Neural progenitor cell (in vitro differentiated cells): ENCODE data around the gene TMEM98.

Experiments used
- CTCF ChIP-seq: fragments of 200-600 bp; sonication (generic); IDR thresholded peaks from 2 replicates; pipeline ENCODE4 v1.5.1; 2017; ENCODE audit warnings: antibody characterized with exemption, mild to moderate bottlenecking
- EZH2 ChIP-seq: fragments of 200-600 bp; sonication (generic); IDR thresholded peaks from 2 replicates; pipeline ENCODE4 v1.6.1; 2017; ENCODE audit warnings: antibody characterized with exemption, mild to moderate bottlenecking, moderate library complexity

GRCh38 chr17:32971171-32971570 lies 43.2 kb downstream of the TMEM98 start:
- TF ChIP-seq CTCF: no peak
- TF ChIP-seq EZH2: no peak
